ENCODE measurements around the gene TMTC2. TPM values are rescaled to one million over a fixed set of nuclear protein-coding genes. Genes with fewer than 3 reads are reported as not detected.

TMTC2 gene
- total RNA-seq, 1 donor = 7.2 TPM

DNA sequence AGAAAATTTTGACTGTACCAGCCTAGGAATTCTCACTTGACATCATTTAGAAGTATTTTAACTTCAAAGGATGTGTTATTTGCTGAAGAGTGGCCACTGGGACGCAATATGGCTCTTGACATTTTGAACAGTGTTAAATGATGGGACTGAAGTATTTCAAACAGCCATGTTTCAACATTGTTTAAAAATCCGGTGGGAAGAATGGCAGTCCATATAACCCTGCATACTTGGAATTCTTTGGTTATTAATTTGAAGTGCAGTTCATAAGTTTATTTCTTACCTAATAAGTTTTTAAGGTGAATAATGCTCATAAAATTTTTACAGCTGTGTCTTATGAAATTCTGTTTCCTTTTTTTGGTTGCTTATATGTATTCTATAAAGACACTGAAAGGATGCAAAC lies 8.3 kb downstream of the TMTC2 start:
- no peaks in the 10 kb centered on the region for H3K9me3 ChIP-seq (ENCODE audit: low read depth, low read length)
- no peaks in the 10 kb centered on the region for H3K4me1 ChIP-seq (ENCODE audit: insufficient read depth, low read length)
- no peak overlapping the region for H3K4me3 ChIP-seq (ENCODE audit: low read length)
- H3K27me3 ChIP-seq (ENCODE audit: insufficient read depth, low read length) = no peaks in the 10 kb centered on the region

- Histone ChIP-seq H3K27me3 (ENCODE audit: insufficient read depth, low read length) (no peaks in the 10 kb centered on the region), H3K4me3 (ENCODE audit: low read length) (no peak overlapping the region), H3K9me3 (ENCODE audit: low read depth, low read length) (no peaks in the 10 kb centered on the region), H3K4me1 (ENCODE audit: insufficient read depth, low read length) (no peaks in the 10 kb centered on the region)
Measured at GRCh38 chr12:82695531-82695930, 8.8 kb downstream of the TMTC2 start.

- no peak overlapping the region for H3K4me3 ChIP-seq (ENCODE audit: low read length)
- H3K27me3 ChIP-seq (ENCODE audit: insufficient read depth, low read length) = no peaks in the 10 kb centered on the region
- no peaks in the 10 kb centered on the region for H3K9me3 ChIP-seq (ENCODE audit: low read depth, low read length)
- H3K4me1 ChIP-seq (ENCODE audit: insufficient read depth, low read length) = no peaks in the 10 kb centered on the region
Measured at GRCh38 chr12:82696543-82696942, 9.8 kb downstream of the TMTC2 start.

DNA sequence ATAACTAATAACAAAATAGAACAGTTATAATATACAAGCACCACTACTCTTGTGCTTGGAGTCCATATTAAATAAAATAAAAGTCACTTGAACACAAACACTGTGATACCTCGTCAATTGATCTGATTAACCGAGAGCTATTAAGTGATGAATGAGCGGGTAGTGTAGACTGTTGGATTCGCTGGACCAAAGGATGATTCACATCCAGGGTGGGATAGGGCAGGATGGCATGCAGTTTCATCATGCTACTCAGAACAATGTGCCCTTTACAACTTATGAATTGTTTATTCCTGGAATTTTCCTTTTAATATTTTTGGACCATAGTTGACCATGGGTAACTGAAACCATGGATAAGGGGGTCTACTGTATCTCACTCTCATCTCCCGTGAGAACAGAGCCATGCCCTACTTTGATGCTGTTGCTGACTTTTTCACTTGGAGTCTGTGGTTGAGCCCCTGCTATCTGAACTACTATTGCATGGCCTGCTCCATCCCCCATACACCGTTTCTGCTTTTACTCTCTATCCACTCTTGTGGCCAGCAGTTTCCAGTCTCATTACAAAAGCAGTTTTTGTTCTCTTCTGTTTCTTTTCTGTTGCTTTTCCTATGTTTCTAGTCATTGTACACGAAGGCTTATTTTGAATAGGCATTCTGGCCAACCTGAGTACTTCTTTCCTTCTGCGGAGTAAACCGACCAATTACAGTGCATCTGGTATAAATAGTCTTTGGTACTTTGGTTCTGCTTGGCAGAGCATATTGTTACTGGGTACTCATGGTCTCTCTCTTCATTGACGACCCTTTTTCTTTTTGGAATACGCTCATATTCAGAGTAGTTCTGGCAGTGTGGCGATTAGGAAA lies 12.2 kb downstream of the TMTC2 start:
- H3K4me3 ChIP-seq (ENCODE audit: low read length) = no peak overlapping the region

DNA sequence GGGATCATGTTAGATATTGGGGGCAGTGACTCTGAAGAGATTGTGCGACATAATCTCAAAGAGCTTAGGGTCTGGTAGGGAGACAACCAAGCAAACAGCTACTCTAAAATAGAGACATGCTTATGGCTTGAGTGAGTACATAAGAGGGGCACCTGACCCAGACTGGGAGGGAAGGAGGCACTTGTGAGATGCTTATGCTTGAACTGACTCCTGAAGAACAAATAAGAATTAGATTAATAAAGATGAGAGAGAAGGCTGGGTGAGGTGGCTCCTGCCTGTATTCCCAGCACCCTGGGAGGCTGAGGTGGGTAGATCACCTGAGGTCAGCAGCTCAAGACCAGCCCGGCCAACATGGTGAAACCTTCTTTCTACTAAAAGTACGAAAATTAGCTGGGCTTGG lies 19.1 kb downstream of the TMTC2 start:
- Histone ChIP-seq H3K9me3 (ENCODE audit: low read depth, low read length) (no peaks in the 10 kb centered on the region), H3K27me3 (ENCODE audit: insufficient read depth, low read length) (no peaks in the 10 kb centered on the region), H3K4me1 (ENCODE audit: insufficient read depth, low read length) (no peaks in the 10 kb centered on the region), H3K4me3 (ENCODE audit: low read length) (no peak overlapping the region)

More for the DNA sequence above, 12.2 kb downstream of the TMTC2 start:
- H3K4me1 ChIP-seq (ENCODE audit: insufficient read depth, low read length) = no peaks in the 10 kb centered on the region
- H3K9me3 ChIP-seq (ENCODE audit: low read depth, low read length) = no peaks in the 10 kb centered on the region
- H3K27me3 ChIP-seq (ENCODE audit: insufficient read depth, low read length) = no peaks in the 10 kb centered on the region

DNA sequence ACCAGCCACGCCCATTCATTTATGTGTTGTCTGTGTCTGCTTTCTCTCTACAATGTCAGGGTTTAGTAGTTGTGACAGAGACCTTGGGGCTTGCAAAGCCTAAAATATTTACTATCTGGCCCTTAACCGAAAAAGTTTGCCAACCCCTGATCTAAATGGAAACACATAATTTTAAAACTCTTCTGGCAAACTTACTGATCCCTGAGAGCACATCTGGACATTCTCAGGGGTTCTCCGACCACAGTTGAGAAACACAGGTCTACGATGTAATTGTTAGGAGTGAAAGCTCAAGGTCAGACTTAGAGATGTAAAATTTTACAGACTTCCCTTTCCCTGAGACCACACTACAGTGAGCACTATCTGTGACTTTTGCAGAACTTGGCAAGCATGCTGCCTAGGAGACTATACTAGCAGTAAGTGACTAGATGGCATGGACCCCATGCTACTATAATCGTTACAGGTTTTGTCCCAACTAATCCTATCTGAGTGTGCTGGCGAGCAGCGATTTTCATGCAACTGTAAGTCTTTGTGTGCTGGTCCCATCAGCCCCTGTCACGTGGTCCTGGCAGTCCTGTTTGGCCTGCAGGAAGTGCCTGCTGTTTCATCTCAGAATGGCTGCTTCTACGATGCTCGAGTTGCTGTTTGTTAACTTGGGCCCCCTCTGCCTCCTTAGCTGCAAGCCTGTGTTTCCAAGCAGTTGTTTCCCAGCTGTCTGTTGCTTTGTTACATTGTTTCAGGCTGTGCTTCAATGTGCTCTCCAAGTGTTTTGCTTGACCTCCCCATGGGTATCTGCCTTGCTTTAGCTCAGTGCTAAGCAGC lies 21.6 kb downstream of the TMTC2 start:
- Histone ChIP-seq H3K4me1 (ENCODE audit: insufficient read depth, low read length) (no peaks in the 10 kb centered on the region), H3K4me3 (ENCODE audit: low read length) (no peak overlapping the region), H3K27me3 (ENCODE audit: insufficient read depth, low read length) (no peaks in the 10 kb centered on the region), H3K9me3 (ENCODE audit: low read depth, low read length) (no peaks in the 10 kb centered on the region)

DNA sequence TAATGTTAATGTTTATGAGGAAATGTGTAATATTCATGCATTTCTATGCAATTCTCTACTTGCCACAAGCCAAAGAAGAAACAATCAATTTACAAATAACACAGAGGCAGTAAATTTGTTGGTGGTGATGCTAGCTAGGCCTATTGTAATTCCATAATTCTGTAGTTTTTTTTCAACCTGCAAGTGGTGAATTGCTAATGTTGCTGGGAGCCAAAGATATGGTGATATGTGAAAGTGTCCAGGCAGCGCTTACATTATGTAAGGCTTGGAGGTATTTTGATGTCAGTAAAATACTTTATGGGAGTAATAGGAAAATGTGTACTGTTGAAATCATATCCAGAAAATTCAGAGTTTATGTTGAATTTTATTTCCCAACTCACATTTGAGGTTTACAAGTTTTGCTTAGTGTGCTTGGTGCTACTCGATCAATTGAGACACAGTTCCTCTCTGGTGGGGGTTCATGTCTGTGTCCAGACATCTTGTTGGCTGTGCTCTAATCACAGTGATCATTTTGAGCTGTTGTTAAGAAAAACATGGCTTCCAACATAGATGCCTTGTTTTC lies 23.2 kb downstream of the TMTC2 start:
- Histone ChIP-seq H3K9me3 (ENCODE audit: low read depth, low read length) (no peaks in the 10 kb centered on the region), H3K4me3 (ENCODE audit: low read length) (no peak overlapping the region), H3K4me1 (ENCODE audit: insufficient read depth, low read length) (no peaks in the 10 kb centered on the region), H3K27me3 (ENCODE audit: insufficient read depth, low read length) (no peaks in the 10 kb centered on the region)

- Histone ChIP-seq H3K9me3 (ENCODE audit: low read depth, low read length) (no peaks in the 10 kb centered on the region), H3K4me3 (ENCODE audit: low read length) (no peak overlapping the region), H3K4me1 (ENCODE audit: insufficient read depth, low read length) (no peaks in the 10 kb centered on the region), H3K27me3 (ENCODE audit: insufficient read depth, low read length) (no peaks in the 10 kb centered on the region)
Measured at GRCh38 chr12:82710741-82711140, 24.0 kb downstream of the TMTC2 start.

GRCh38 chr12:82714427-82714826 lies 27.7 kb downstream of the TMTC2 start:
- Histone ChIP-seq H3K9me3 (ENCODE audit: low read depth, low read length) (no peaks in the 10 kb centered on the region), H3K27me3 (ENCODE audit: insufficient read depth, low read length) (no peaks in the 10 kb centered on the region), H3K4me3 (ENCODE audit: low read length) (no peak overlapping the region), H3K4me1 (ENCODE audit: insufficient read depth, low read length) (no peaks in the 10 kb centered on the region)

GRCh38 chr12:82721726-82722125 lies 35.0 kb downstream of the TMTC2 start:
- no peaks in the 10 kb centered on the region for H3K4me1 ChIP-seq (ENCODE audit: insufficient read depth, low read length)
- H3K27me3 ChIP-seq (ENCODE audit: insufficient read depth, low read length) = no peaks in the 10 kb centered on the region
- H3K9me3 ChIP-seq (ENCODE audit: low read depth, low read length) = no peaks in the 10 kb centered on the region
- H3K4me3 ChIP-seq (ENCODE audit: low read length) = no peak overlapping the region

GRCh38 chr12:82723093-82723492 lies 36.4 kb downstream of the TMTC2 start:
- Histone ChIP-seq H3K27me3 (ENCODE audit: insufficient read depth, low read length) (no peaks in the 10 kb centered on the region), H3K4me1 (ENCODE audit: insufficient read depth, low read length) (no peaks in the 10 kb centered on the region), H3K9me3 (ENCODE audit: low read depth, low read length) (no peaks in the 10 kb centered on the region)

GRCh38 chr12:82723891-82724290 lies 37.2 kb downstream of the TMTC2 start:
- no peak overlapping the region for H3K4me3 ChIP-seq (ENCODE audit: low read length)

More at GRCh38 chr12:82723093-82723492, 36.4 kb downstream of the TMTC2 start:
- no peak overlapping the region for H3K4me3 ChIP-seq (ENCODE audit: low read length)

DNA sequence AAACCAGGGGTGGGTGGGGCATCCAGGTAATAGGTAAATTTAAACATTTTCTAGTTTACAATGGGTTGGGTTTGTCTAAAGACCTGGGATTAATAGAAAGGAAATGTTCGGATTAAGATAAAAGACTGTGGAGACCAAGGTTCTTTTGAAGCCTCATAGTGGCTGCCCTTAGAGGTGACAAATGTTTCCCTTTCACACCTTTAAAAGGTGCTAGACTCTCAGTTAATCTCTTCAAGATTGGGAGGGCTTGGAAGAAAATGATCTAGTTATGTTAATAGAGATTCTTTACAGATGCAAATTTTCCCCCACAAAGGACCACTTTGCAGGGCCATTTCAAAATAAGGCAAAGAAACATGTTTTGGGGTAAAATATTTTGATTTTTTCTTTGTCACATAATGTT lies 39.0 kb downstream of the TMTC2 start:
- Histone ChIP-seq H3K4me3 (ENCODE audit: low read length) (no peak overlapping the region), H3K4me1 (ENCODE audit: insufficient read depth, low read length) (no peaks in the 10 kb centered on the region), H3K9me3 (ENCODE audit: low read depth, low read length) (no peaks in the 10 kb centered on the region), H3K27me3 (ENCODE audit: insufficient read depth, low read length) (no peaks in the 10 kb centered on the region)

More at GRCh38 chr12:82723891-82724290, 37.2 kb downstream of the TMTC2 start:
- no peaks in the 10 kb centered on the region for H3K4me1 ChIP-seq (ENCODE audit: insufficient read depth, low read length)
- no peaks in the 10 kb centered on the region for H3K27me3 ChIP-seq (ENCODE audit: insufficient read depth, low read length)
- no peaks in the 10 kb centered on the region for H3K9me3 ChIP-seq (ENCODE audit: low read depth, low read length)

DNA sequence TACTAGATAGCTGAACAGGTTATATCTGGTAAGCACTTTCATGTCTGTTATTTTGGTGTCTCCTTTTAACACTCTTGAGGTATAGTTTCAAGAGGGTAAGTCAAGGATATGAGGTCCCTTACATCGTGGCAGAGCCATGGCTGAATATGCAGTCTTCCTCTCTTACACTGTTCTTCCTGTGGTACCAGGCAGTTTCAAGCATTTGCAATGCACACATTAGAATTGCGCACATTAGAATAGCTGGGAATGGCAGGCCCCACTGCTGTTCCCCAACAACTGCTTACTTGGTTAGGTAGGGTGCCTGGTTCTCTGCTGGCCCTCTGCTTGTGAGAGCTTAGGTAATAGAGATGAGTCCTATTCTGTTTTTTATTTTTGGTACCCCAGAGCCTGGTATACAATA lies 41.2 kb downstream of the TMTC2 start:
- no peaks in the 10 kb centered on the region for H3K27me3 ChIP-seq (ENCODE audit: insufficient read depth, low read length)
- no peaks in the 10 kb centered on the region for H3K9me3 ChIP-seq (ENCODE audit: low read depth, low read length)
- H3K4me3 ChIP-seq (ENCODE audit: low read length) = no peak overlapping the region
- H3K4me1 ChIP-seq (ENCODE audit: insufficient read depth, low read length) = no peaks in the 10 kb centered on the region

DNA sequence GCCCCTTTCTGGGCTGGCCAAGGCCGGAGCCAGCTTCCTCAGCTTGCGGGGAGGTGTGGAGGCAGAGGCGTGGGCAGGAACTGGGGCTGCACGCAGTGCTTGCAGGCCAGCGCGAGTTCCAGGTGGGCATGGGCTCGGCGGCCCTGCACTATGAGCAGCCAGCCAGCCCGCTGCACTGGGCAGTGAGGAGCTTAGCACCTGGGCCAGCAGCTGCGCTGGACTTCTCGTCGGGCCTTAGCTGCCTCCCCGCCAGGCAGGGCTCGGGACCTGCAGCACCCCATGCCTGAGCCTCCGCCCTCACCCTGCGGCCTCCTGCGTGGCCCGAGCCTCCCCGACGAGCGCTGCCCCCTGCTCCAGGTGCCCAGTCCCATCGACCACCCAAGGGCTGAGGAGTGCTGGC lies 42.0 kb downstream of the TMTC2 start:
- no peak overlapping the region for H3K4me3 ChIP-seq (ENCODE audit: low read length)
- no peaks in the 10 kb centered on the region for H3K9me3 ChIP-seq (ENCODE audit: low read depth, low read length)
- H3K4me1 ChIP-seq (ENCODE audit: insufficient read depth, low read length) = no peaks in the 10 kb centered on the region

More for the DNA sequence above, 42.0 kb downstream of the TMTC2 start:
- H3K27me3 ChIP-seq (ENCODE audit: insufficient read depth, low read length) = no peaks in the 10 kb centered on the region
